Astrocyte of the cerebellum (primary cell): Measurements from ENCODE around the gene C9orf72.

Source experiments
- DNase-seq: peaks from one replicate; pipeline ENCODE4 v3.0.0-alpha.2; 2011; ENCODE audit warnings: low read depth
- H3K4me3 ChIP-seq: 2 replicates; pipeline ENCODE4 v1.5.1; 2011; ENCODE audit warnings: mild to moderate bottlenecking, low read depth, low read length, moderate library complexity
- CTCF ChIP-seq: IDR thresholded peaks from 2 replicates; pipeline ENCODE4 v1.5.1; 2012; ENCODE audit warnings: low read length, low read depth, moderate library complexity, mild to moderate bottlenecking; ENCODE audit errors: missing control alignments
- in situ Hi-C: cut with HindIII; loops from 2 replicates; pipeline ENCODE4 v1.10.0; 2017; ENCODE audit warnings: low sequenced_read_pairs

Gene C9orf72

GRCh38 chr9:27569406-27569805 is 3.9 kb downstream of the C9orf72 start:
- no peak for DNase-seq
- in situ Hi-C loops = no loop called here
- no peak for TF ChIP-seq CTCF
- no peak overlapping the region for H3K4me3 ChIP-seq

GRCh38 chr9:27566118-27566517 is 7.2 kb downstream of the C9orf72 start:
- DNase-seq = no peak
- in situ Hi-C loops = no loop called here
- H3K4me3 ChIP-seq = no peak overlapping the region
- TF ChIP-seq CTCF = no peak

GRCh38 chr9:27565696-27566095 is 7.6 kb downstream of the C9orf72 start:
- no peak for TF ChIP-seq CTCF
- no peak for DNase-seq

GRCh38 chr9:27564670-27565069 is 8.6 kb downstream of the C9orf72 start:
- no peak overlapping the region for H3K4me3 ChIP-seq
- in situ Hi-C loops = no loop called here
- DNase-seq = no peak
- TF ChIP-seq CTCF = no peak

More at GRCh38 chr9:27565696-27566095, 7.6 kb downstream of the C9orf72 start:
- H3K4me3 ChIP-seq = no peak overlapping the region
- in situ Hi-C loops = no loop called here

GRCh38 chr9:27563738-27564430 is 9.4 kb downstream of the C9orf72 start:
- H3K4me3 ChIP-seq = no peak overlapping the region
- no peak for DNase-seq
- in situ Hi-C loops = no loop called here
- TF ChIP-seq CTCF = no peak

GRCh38 chr9:27561685-27562084 is 11.6 kb downstream of the C9orf72 start:
- no peak for DNase-seq
- in situ Hi-C loops = no loop called here
- TF ChIP-seq CTCF = no peak
- H3K4me3 ChIP-seq = no peak overlapping the region
